Endothelial cell of umbilical vein (primary cell): ENCODE measurements around the gene SCTR. TPM values are rescaled to one million over a fixed set of nuclear protein-coding genes. Genes with fewer than 3 reads are reported as not detected.

ENCODE experiments used
- BruUV-seq: library from RNA; stranded (reverse); fragments of 400-500 nt; replicated peaks from 2 replicates; lab custom pipeline; 2021; lab: Mats Ljungman, UMichigan
- CTCF ChIA-PET: fragments of 300-600, 350-600 bp; sonication (Branson Sonifier 250); formaldehyde crosslinking; loops from one replicate; lab custom pipeline; 2021; ENCODE audit warnings: antibody characterized with exemption, inconsistent platforms; lab: Charles Lee
- POLR2A ChIA-PET: fragments of 300-600, 350-600 bp; sonication (Branson Sonifier 250); formaldehyde crosslinking; loops from one replicate; lab custom pipeline; 2021; ENCODE audit warnings: antibody characterized with exemption, inconsistent platforms; lab: Charles Lee
- DNase-seq: peaks from one replicate; pipeline ENCODE4 v3.0.0-alpha.2; 2011; ENCODE audit warnings: low read depth, low spot score
- FAIRE-seq: peaks from 2 replicates; lab custom pipeline; 2011; peaks lifted over from hg19 to GRCh38; lab: Jason Lieb, UNC
- H2AFZ ChIP-seq: 2 replicates; pipeline ENCODE4 v1.6.0; 2012; ENCODE audit warnings: low read depth, low read length, control low read depth, inconsistent platforms
- H3K27ac ChIP-seq: 2 replicates; pipeline ENCODE4 v1.5.1; 2011; ENCODE audit warnings: low read depth, mild to moderate bottlenecking, control low read depth, low read length, moderate library complexity; ENCODE audit not compliant: insufficient read depth
- H3K27me3 ChIP-seq, 2 experiments: 2 replicates each; pipeline versions ENCODE4 v1.6.0 to v1.6.1; 2011; ENCODE audit warnings: low read length in 2 of 2, mixed read lengths in 1 of 2; ENCODE audit not compliant: control insufficient read depth in 2 of 2, insufficient read depth in 2 of 2
- H3K36me3 ChIP-seq, 2 experiments: 2 replicates in 1 of 2; 3 replicates in 1 of 2; pipeline ENCODE4 v1.5.1; 2011; ENCODE audit warnings: low read length in 2 of 2, mild to moderate bottlenecking in 1 of 2, moderate library complexity in 1 of 2; ENCODE audit not compliant: control insufficient read depth in 2 of 2, insufficient read depth in 2 of 2; ENCODE audit errors: extremely low read depth in 1 of 2
- H3K4me1 ChIP-seq: 3 replicates; pipeline ENCODE4 v1.5.1; 2011; ENCODE audit warnings: mild to moderate bottlenecking, low read length; ENCODE audit not compliant: control insufficient read depth, insufficient read depth; ENCODE audit errors: extremely low read depth
- H3K4me2 ChIP-seq: 2 replicates; pipeline ENCODE4 v1.6.1; 2011; ENCODE audit warnings: low read length, control low read depth, mixed read lengths; ENCODE audit not compliant: insufficient read depth
- H3K4me3 ChIP-seq, 3 experiments: fragments of 200-600 bp in 1 of 3; sonication (generic), shearing (Covaris generic) in 1 of 3; replicated peaks in 1 of 3; 2 replicates each; pipeline ENCODE4 v1.5.1; 2011 to 2016; ENCODE audit warnings: control low read depth in 3 of 3, low read length in 3 of 3, mild to moderate bottlenecking in 2 of 3, inconsistent platforms in 1 of 3, low read depth in 1 of 3, moderate library complexity in 1 of 3; ENCODE audit not compliant: insufficient read depth in 1 of 3
- H3K79me2 ChIP-seq: 2 replicates; pipeline ENCODE4 v1.6.0; 2012; ENCODE audit warnings: low read length, inconsistent platforms; ENCODE audit not compliant: control insufficient read depth, insufficient read depth
- H3K9ac ChIP-seq: replicated peaks from 2 replicates; pipeline ENCODE3; 2011; ENCODE audit warnings: low read length, control low read depth; ENCODE audit not compliant: insufficient read depth; ENCODE audit errors: extremely low read depth
- H3K9me1 ChIP-seq: replicated peaks from 3 replicates; pipeline ENCODE4 v1.6.0; 2011; ENCODE audit warnings: mild to moderate bottlenecking, low read length; ENCODE audit not compliant: control insufficient read depth, insufficient read depth; ENCODE audit errors: extremely low read depth
- H3K9me3 ChIP-seq: replicated peaks from 2 replicates; pipeline ENCODE4 v1.5.1; 2012; ENCODE audit warnings: low read length, inconsistent platforms; ENCODE audit not compliant: control insufficient read depth, insufficient read depth
- H4K20me1 ChIP-seq: replicated peaks from 2 replicates; pipeline ENCODE3; 2011; ENCODE audit warnings: mild to moderate bottlenecking, low read length; ENCODE audit not compliant: control insufficient read depth, insufficient read depth; ENCODE audit errors: extremely low read depth
- EZH2 ChIP-seq: IDR thresholded peaks from 2 replicates; pipeline ENCODE4 v1.6.1; 2012; ENCODE audit warnings: borderline replicate concordance, low read depth, mild to moderate bottlenecking, moderate library complexity, low read length, inconsistent platforms; ENCODE audit not compliant: severe bottlenecking
- GATA2 ChIP-seq: IDR thresholded peaks from 2 replicates; pipeline ENCODE4 v1.7.0; 2011; ENCODE audit warnings: low read depth, mild to moderate bottlenecking, moderate library complexity, mixed read lengths, low read length; ENCODE audit not compliant: insufficient read length, insufficient read depth
- JUN ChIP-seq: IDR thresholded peaks from 2 replicates; pipeline ENCODE4 v1.6.1; 2011; ENCODE audit warnings: borderline replicate concordance, low read depth; ENCODE audit not compliant: insufficient read length, insufficient read depth
- MAX ChIP-seq: IDR thresholded peaks from 2 replicates; pipeline ENCODE4 v1.6.1; 2011; ENCODE audit not compliant: insufficient read depth, insufficient read length
- POLR2A ChIP-seq: IDR thresholded peaks from 2 replicates; pipeline ENCODE4 v1.6.1; 2012; ENCODE audit warnings: low read depth, mild to moderate bottlenecking, control low read depth, low read length
- POLR2AphosphoS5 ChIP-seq: IDR thresholded peaks from 2 replicates; pipeline ENCODE4 v1.6.1; 2012; ENCODE audit warnings: low read depth, mild to moderate bottlenecking, control low read depth, low read length, moderate library complexity; ENCODE audit not compliant: insufficient read depth
- dilution Hi-C: fragments of 300-500 bp; cut with MboI; formaldehyde crosslinking; loops from one replicate; pipeline ENCODE4 v1.15.0; 2019; ENCODE audit warnings: low sequenced_read_pairs; ENCODE audit not compliant: extremely low pct_ligation_motif_present
- intact Hi-C: fragments of 100-400 bp; cut with micrococcal nuclease; formaldehyde crosslinking; loops from one replicate; pipeline ENCODE4 v1.10.0; 2022
- polyA plus RNA-seq, 4 experiments: library from polyadenylated mRNA; depleted of rRNA in 3 of 4; stranded (reverse) in 3 of 4; unstranded in 1 of 4; fragments of >200 nt; gene quantifications; 2 replicates each; pipeline versions ENCODE4 v1.2.1 to v1.2.3, GENCODE V29; 2011 to 2012; ENCODE audit warnings: missing spikeins in 1 of 4
- total RNA-seq: library from RNA; stranded (reverse); gene quantifications from 2 replicates; pipeline ENCODE4 v1.2.3, GENCODE V29; 2021
- TF ChIP-seq, protein P1 (sequence below), 2 donors: IDR thresholded peaks; 1 replicate in 1 of 2; 2 replicates in 1 of 2; pipeline ENCODE4 v1.5.1; 2011; ENCODE audit warnings: low read length in 2 of 2, mild to moderate bottlenecking in 2 of 2, moderate library complexity in 2 of 2, control low read depth in 1 of 2, inconsistent platforms in 1 of 2, low read depth in 1 of 2; ENCODE audit not compliant: insufficient read depth in 1 of 2; ENCODE audit errors: extremely low read depth in 1 of 2

The SCTR gene
- total and polyA plus RNA-seq, 2 donors (not counting 3 experiments of a cell fraction or from before 2014, with no cell fraction given), result not detected

GRCh38 chr2:119511989-119512388, 12.3 kb downstream of the SCTR start:
- H4K20me1 ChIP-seq, result no peaks in the 10 kb centered on the region
- no peak overlapping the region for H3K9ac ChIP-seq
- BruUV-seq, result no TSS peak
- ChIA-PET CTCF (no interaction called here), POLR2A (no interaction called here)
- dilution Hi-C loops, result no loop called here
- TF ChIP-seq, protein P1, sequence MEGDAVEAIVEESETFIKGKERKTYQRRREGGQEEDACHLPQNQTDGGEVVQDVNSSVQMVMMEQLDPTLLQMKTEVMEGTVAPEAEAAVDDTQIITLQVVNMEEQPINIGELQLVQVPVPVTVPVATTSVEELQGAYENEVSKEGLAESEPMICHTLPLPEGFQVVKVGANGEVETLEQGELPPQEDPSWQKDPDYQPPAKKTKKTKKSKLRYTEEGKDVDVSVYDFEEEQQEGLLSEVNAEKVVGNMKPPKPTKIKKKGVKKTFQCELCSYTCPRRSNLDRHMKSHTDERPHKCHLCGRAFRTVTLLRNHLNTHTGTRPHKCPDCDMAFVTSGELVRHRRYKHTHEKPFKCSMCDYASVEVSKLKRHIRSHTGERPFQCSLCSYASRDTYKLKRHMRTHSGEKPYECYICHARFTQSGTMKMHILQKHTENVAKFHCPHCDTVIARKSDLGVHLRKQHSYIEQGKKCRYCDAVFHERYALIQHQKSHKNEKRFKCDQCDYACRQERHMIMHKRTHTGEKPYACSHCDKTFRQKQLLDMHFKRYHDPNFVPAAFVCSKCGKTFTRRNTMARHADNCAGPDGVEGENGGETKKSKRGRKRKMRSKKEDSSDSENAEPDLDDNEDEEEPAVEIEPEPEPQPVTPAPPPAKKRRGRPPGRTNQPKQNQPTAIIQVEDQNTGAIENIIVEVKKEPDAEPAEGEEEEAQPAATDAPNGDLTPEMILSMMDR (IDR thresholded peaks at IDR 0.05; ENCODE audit: extremely low read depth in 1 of 2, insufficient read depth in 1 of 2, low read depth in 1 of 2, low read length in 2 of 2), result no peak
- no peak for TF ChIP-seq POLR2A
- TF ChIP-seq MAX, result no peak
- no peak for TF ChIP-seq POLR2AphosphoS5
- no peak for TF ChIP-seq JUN
- TF ChIP-seq EZH2, result no peak
- TF ChIP-seq GATA2, result no peak
- H3K9me1 ChIP-seq, result no peaks in the 10 kb centered on the region
- no peak overlapping the region for H3K4me2 ChIP-seq
- H2AFZ ChIP-seq, result no peak overlapping the region
- no peak overlapping the region for H3K27ac ChIP-seq
- no peak for DNase-seq
- H3K9me3 ChIP-seq, result no peaks in the 10 kb centered on the region
- intact Hi-C loops, result no loop called here
- no peaks in the 10 kb centered on the region for H3K4me1 ChIP-seq
- no peak for FAIRE-seq
- no peak overlapping the region for H3K4me3 ChIP-seq
- peaks cover 0 to 4% of the 10 kb centered on the region in 2 experiments for H3K27me3 ChIP-seq
- H3K79me2 ChIP-seq, result no peaks in the 10 kb centered on the region
- H3K36me3 ChIP-seq, result no peaks in the 10 kb centered on the region
